AG04450 (cell line): ENCODE data around the gene FPGS. TPM values are rescaled to one million over a fixed set of nuclear protein-coding genes. Genes with fewer than 3 reads are reported as not detected.

Experiments
- CTCF ChIA-PET: fragments of 300-600, 350-600 bp; formaldehyde crosslinking; extraction: SDS; loops from one replicate; lab custom pipeline; 2022; ENCODE audit warnings: antibody characterized with exemption, inconsistent platforms; lab: Charles Lee
- POLR2A ChIA-PET: fragments of 350-600 bp; formaldehyde crosslinking; extraction: SDS; loops from one replicate; lab custom pipeline; 2021; ENCODE audit warnings: antibody characterized with exemption, inconsistent platforms; lab: Yijun Ruan, JAX
- DNase-seq: peaks from one replicate; pipeline ENCODE4 v3.0.0-alpha.2; 2011; ENCODE audit warnings: low read depth, low spot score
- H3K27ac ChIP-seq: one replicate; pipeline ENCODE4 v1.5.1; 2012; ENCODE audit warnings: low read depth, low read length, control low read depth
- H3K27me3 ChIP-seq: one replicate; pipeline ENCODE4 v1.6.0; 2012; ENCODE audit warnings: low read length; ENCODE audit not compliant: control insufficient read depth, insufficient read depth
- H3K4me3 ChIP-seq: 2 replicates; pipeline ENCODE4 v1.5.1; 2011; ENCODE audit warnings: mild to moderate bottlenecking, low read depth, low read length, control low read depth
- H3K9me3 ChIP-seq: 2 replicates; pipeline ENCODE4 v1.5.1; 2012; ENCODE audit warnings: low read length; ENCODE audit not compliant: control insufficient read depth, insufficient read depth
- polyA plus RNA-seq: library from polyadenylated mRNA; depleted of rRNA; stranded (reverse); fragments of >200 nt; gene quantifications from 2 replicates; pipeline ENCODE4 v1.2.3, GENCODE V29; 2011
- TF ChIP-seq, protein P1 (sequence below): IDR thresholded peaks from 2 replicates; pipeline ENCODE4 v1.5.1; 2011; ENCODE audit warnings: low read depth, low read length, control low read depth, inconsistent platforms

FPGS gene
- polyA plus RNA-seq, 1 experiment, result 24.8 TPM

DNA sequence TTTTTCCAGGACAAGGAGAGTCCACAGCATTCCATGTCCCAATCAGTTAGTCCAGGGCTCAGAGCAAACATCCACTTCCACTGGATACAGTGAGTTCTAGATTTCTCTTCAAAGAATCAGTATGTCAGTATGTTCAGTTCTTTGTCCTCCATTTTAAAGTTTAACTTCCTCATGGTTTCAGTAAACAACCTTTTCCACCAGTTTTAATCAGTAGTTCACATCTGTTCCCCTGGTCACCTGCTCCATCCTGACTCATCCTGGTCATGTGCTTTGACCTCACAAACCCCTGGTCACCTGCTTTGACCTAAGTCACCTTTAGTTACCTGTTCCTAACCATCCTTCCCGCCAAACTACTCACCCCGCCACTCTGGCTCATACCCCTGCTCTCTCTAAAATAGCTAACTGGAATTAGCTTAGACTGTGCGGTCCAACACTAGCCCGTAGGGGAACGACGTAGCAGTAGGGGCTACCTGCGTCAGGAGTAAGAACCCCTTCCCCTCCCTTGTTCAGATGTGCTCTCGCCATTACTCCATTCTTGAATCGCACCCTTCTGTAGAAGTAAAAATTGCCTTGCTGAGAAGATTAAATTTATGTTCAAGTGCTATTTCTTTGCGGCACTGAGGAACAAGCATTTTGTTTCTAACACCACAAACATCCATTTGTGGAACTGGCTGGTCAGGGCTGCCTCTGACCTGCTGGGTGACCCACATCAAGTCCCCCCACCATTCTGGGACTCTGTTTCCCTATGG, 46.2 kb downstream of the FPGS start:
- ChIA-PET CTCF (interaction anchor here (0.6 kb wide), 1 partner anchor 10 kb away, joined by 6 read pairs; no protein-coding TSS in a partner anchor), POLR2A (interaction anchor here (0.6 kb wide), 1 partner anchor 25 kb away, joined by 4 read pairs; no protein-coding TSS in a partner anchor)
- peaks cover 25% of the 10 kb centered on the region for H3K9me3 ChIP-seq
- no peak overlapping the region for H3K4me3 ChIP-seq
- H3K27me3 ChIP-seq, result no peaks in the 10 kb centered on the region
- H3K27ac ChIP-seq, result no peak overlapping the region
- TF ChIP-seq, protein P1, sequence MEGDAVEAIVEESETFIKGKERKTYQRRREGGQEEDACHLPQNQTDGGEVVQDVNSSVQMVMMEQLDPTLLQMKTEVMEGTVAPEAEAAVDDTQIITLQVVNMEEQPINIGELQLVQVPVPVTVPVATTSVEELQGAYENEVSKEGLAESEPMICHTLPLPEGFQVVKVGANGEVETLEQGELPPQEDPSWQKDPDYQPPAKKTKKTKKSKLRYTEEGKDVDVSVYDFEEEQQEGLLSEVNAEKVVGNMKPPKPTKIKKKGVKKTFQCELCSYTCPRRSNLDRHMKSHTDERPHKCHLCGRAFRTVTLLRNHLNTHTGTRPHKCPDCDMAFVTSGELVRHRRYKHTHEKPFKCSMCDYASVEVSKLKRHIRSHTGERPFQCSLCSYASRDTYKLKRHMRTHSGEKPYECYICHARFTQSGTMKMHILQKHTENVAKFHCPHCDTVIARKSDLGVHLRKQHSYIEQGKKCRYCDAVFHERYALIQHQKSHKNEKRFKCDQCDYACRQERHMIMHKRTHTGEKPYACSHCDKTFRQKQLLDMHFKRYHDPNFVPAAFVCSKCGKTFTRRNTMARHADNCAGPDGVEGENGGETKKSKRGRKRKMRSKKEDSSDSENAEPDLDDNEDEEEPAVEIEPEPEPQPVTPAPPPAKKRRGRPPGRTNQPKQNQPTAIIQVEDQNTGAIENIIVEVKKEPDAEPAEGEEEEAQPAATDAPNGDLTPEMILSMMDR, result no peak
- no peak for DNase-seq

DNA sequence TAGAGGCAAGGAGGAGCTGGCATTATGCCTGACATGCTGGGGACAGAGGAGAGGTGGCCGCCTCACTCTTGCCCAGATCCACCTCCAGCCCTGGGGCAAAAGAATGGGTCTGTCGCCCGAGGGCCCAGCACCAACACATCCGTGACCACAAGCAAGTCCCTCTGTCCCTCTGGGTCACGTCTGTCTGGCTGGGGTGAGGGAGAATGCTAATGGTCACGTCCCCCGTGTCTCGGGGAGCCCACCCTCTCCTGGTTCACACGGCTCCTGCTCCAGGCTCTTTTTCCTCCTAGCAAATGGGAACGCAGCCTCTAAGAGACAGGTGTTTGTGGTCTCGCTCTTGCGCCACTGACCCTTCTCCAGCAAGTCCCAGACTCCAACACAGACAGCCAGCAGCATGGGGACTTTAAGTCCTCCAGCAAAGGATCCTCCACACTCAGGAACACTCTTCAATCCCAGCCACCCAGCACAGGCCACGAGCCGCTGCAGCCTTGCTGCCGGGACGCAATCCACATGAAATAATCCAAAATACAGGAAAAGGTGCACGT, 47.7 kb downstream of the FPGS start:
- ChIA-PET CTCF (interaction anchor here (0.6 kb wide), 1 partner anchor 19 kb away, joined by 3 read pairs; no protein-coding TSS in a partner anchor), POLR2A (no interaction called here)
- Histone ChIP-seq H3K27ac (no peak overlapping the region), H3K9me3 (peaks cover 25% of the 10 kb centered on the region), H3K27me3 (no peaks in the 10 kb centered on the region), H3K4me3 (no peak overlapping the region)
- no peak for DNase-seq
- TF ChIP-seq, protein P1, result no peak

DNA sequence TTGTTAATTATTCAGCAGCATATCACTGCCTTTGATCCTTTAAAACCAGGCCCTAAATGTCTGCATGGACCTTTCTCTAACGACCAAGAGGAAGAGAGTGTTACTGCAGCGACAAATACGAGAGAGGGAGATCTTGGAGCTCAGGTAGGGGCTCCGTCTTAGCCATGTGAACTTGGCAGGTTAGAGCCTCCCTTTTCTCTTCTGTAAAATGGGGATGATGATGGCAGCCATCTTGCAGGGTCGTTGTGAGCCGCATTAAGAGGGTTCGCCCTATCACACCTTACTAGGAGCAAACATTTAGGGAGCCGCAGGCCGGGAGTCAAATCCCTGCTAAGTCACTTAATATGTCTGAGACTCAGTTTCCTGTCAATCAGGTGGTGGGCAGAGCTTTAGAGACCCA, 50.1 kb downstream of the FPGS start:
- H3K9me3 ChIP-seq, result peaks cover 22% of the 10 kb centered on the region
- peak overlapping the region; percentile 79 for H3K4me3 ChIP-seq
- no peaks in the 10 kb centered on the region for H3K27me3 ChIP-seq
- no peak for DNase-seq
- TF ChIP-seq, protein P1, result no peak
- ChIA-PET CTCF (interaction anchor here (0.9 to 1.4 kb wide), 3 partner anchors 17 to 118 kb away, joined by 4 to 5 read pairs (median 4); partner anchors contain the start of genes CDK9 and TOR2A), POLR2A (interaction anchor here (1.2 to 2.4 kb wide), 3 partner anchors 14 to 25 kb away, joined by 3 to 9 read pairs (median 6); no protein-coding TSS in a partner anchor)
- no peak overlapping the region for H3K27ac ChIP-seq

DNA sequence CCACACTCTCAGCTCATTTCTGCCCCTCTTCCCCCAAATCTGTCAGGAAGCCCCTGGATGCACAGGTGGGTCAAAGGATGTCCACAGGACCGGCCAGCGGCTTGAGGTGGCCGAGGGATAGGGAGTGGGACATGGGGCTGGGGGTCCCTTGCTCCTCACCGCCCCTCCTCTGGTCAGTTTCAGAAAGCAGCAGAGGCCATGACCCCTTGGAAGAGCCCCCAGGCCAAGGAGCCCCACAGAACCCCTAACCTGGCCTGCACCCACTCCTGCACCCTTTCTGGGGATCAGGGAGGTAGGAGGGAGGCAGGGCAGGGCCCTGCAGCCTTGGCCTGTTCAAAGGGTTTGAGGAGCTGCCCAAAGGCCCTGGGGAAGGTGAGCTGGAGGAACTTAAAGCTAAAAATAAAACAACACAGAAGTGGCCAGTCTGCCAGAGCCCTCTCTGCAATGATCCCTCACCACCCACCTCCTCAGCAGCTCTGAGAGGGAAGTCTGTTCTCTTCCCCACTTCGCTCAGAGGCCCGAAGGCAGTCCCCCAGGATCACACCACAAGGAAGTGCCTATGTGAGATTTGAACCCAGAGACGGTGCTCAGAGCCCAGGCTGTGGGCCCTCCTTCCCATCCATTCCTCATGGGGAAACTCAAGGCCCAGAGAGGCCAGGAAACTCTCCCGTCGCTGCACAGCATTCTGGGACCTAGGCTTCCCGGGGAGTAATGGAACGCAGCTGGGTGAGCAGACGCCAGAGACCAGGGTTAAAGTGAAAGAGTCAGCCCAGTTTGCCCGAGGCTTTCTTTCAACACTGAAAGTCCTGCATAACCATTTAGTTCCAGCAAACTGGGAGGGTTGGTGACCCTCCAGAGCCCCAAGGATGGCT, 50.9 kb downstream of the FPGS start:
- no peak for DNase-seq
- Histone ChIP-seq H3K4me3 (peak overlapping the region; percentile 79), H3K27me3 (no peaks in the 10 kb centered on the region), H3K9me3 (peaks cover 22% of the 10 kb centered on the region), H3K27ac (peak overlapping the region; percentile 86)
- CTCF ChIA-PET, result interaction anchor here (0.9 to 2.6 kb wide), 5 partner anchors 16 to 119 kb away, joined by 4 to 11 read pairs (median 5); partner anchors contain the start of gene TOR2A
- POLR2A ChIA-PET, result interaction anchor here (0.5 to 2.4 kb wide), 11 partner anchors 15 to 102 kb away, joined by 3 to 10 read pairs (median 5); partner anchors contain the start of gene FPGS
- TF ChIP-seq, protein P1, result no peak
